ENCODE data around the gene MYH14. TPM values are rescaled to one million over a fixed set of nuclear protein-coding genes. Genes with fewer than 3 reads are reported as not detected.

Gene MYH14
- total RNA-seq, 2 donors from 2014 or later: not detected

- Mint-ChIP-seq H3K9me3 (no peaks in the 10 kb centered on the region), H3K4me1 (ENCODE audit: low read depth in 2 of 2) (peaks cover 8 to 11% of the 10 kb centered on the region in 2 donors), H3K4me3 (no peak overlapping the region), H3K36me3 (no peaks in the 10 kb centered on the region), H3K27me3 (peaks cover 36 to 44% of the 10 kb centered on the region in 2 donors), H3K27ac (no peak overlapping the region)
- DNase-seq (ENCODE audit: low spot score) (no peak), ATAC-seq (no peak)
Measured at GRCh38 chr19:50320596-50320995, 117.2 kb downstream of the MYH14 start.

- no peak for DNase-seq (ENCODE audit: low spot score)
- H3K9me3 Mint-ChIP-seq: no peaks in the 10 kb centered on the region
- H3K27me3 Mint-ChIP-seq: peaks cover 34 to 39% of the 10 kb centered on the region in 2 donors
- no peak for ATAC-seq
- peaks cover 11 to 12% of the 10 kb centered on the region in 2 donors for H3K4me1 Mint-ChIP-seq (ENCODE audit: low read depth in 2 of 2)
- H3K4me3 Mint-ChIP-seq: no peak overlapping the region
- H3K36me3 Mint-ChIP-seq: peaks cover 3% of the 10 kb centered on the region
- H3K27ac Mint-ChIP-seq: no peak overlapping the region
Measured at GRCh38 chr19:50321831-50322230, 118.4 kb downstream of the MYH14 start.

- Mint-ChIP-seq H3K9me3 (no peaks in the 10 kb centered on the region), H3K36me3 (peaks cover 7% of the 10 kb centered on the region), H3K27me3 (peaks cover 38 to 43% of the 10 kb centered on the region in 2 donors), H3K4me1 (ENCODE audit: low read depth in 2 of 2) (peaks cover 15 to 16% of the 10 kb centered on the region in 2 donors), H3K27ac (no peak overlapping the region), H3K4me3 (no peak overlapping the region)
- no peak for DNase-seq (ENCODE audit: low spot score)
- no peak for ATAC-seq
Measured at GRCh38 chr19:50322234-50322633, 118.8 kb downstream of the MYH14 start.

- Mint-ChIP-seq H3K4me3 (no peak overlapping the region), H3K36me3 (peaks cover 11% of the 10 kb centered on the region), H3K27ac (no peak overlapping the region), H3K9me3 (no peaks in the 10 kb centered on the region), H3K4me1 (ENCODE audit: low read depth in 2 of 2) (peaks cover 20 to 22% of the 10 kb centered on the region in 2 donors), H3K27me3 (peaks cover 37 to 42% of the 10 kb centered on the region in 2 donors)
- ATAC-seq: no peak
- DNase-seq (ENCODE audit: low spot score): peak; percentile 44
Measured at GRCh38 chr19:50322931-50323781, 119.7 kb downstream of the MYH14 start.

GRCh38 chr19:50323782-50324133 lies 120.3 kb downstream of the MYH14 start:
- Mint-ChIP-seq H3K27ac (no peak overlapping the region), H3K36me3 (peaks cover 11% of the 10 kb centered on the region), H3K9me3 (no peaks in the 10 kb centered on the region), H3K27me3 (peaks cover 34 to 42% of the 10 kb centered on the region in 2 donors), H3K4me1 (ENCODE audit: low read depth in 2 of 2) (peaks cover 20 to 22% of the 10 kb centered on the region in 2 donors), H3K4me3 (no peak overlapping the region)
- ATAC-seq (no peak), DNase-seq (ENCODE audit: low spot score) (peak; percentile 34)

GRCh38 chr19:50324331-50324730 lies 120.9 kb downstream of the MYH14 start:
- Mint-ChIP-seq H3K4me1 (ENCODE audit: low read depth in 2 of 2) (peaks cover 21 to 25% of the 10 kb centered on the region in 2 donors), H3K4me3 (no peak overlapping the region), H3K9me3 (no peaks in the 10 kb centered on the region)

GRCh38 chr19:50325310-50326100 lies 122.1 kb downstream of the MYH14 start:
- DNase-seq (ENCODE audit: low spot score): peak; percentile 77
- peaks cover 33 to 35% of the 10 kb centered on the region in 2 donors for H3K4me1 Mint-ChIP-seq (ENCODE audit: low read depth in 2 of 2)
- peak; percentile 60 to 72 for ATAC-seq
- peaks cover 40 to 51% of the 10 kb centered on the region in 2 donors for H3K27me3 Mint-ChIP-seq
- peaks cover 3% of the 10 kb centered on the region for H3K9me3 Mint-ChIP-seq
- peaks cover 25% of the 10 kb centered on the region for H3K36me3 Mint-ChIP-seq
- no peak overlapping the region for H3K27ac Mint-ChIP-seq
- H3K4me3 Mint-ChIP-seq: peak overlapping the region; percentile 45

More at GRCh38 chr19:50324331-50324730, 120.9 kb downstream of the MYH14 start:
- H3K27me3 Mint-ChIP-seq: peaks cover 31 to 42% of the 10 kb centered on the region in 2 donors
- no peak overlapping the region for H3K27ac Mint-ChIP-seq
- no peak for ATAC-seq
- DNase-seq (ENCODE audit: low spot score): peak; percentile 44
- H3K36me3 Mint-ChIP-seq: peaks cover 13% of the 10 kb centered on the region

- H3K36me3 Mint-ChIP-seq: peaks cover 25% of the 10 kb centered on the region
- peaks cover 3% of the 10 kb centered on the region for H3K9me3 Mint-ChIP-seq
- H3K4me3 Mint-ChIP-seq: peak overlapping the region; percentile 64
- peaks cover 44 to 46% of the 10 kb centered on the region in 2 donors for H3K27me3 Mint-ChIP-seq
- DNase-seq (ENCODE audit: low spot score) (peak; percentile 51), ATAC-seq (no peak)
- H3K4me1 Mint-ChIP-seq (ENCODE audit: low read depth in 2 of 2): peaks cover 37 to 40% of the 10 kb centered on the region in 2 donors
- no peak overlapping the region for H3K27ac Mint-ChIP-seq
Measured at GRCh38 chr19:50326101-50326664, 122.8 kb downstream of the MYH14 start.

GRCh38 chr19:50327013-50327412 lies 123.6 kb downstream of the MYH14 start:
- no peak for ATAC-seq
- H3K4me3 Mint-ChIP-seq: peak overlapping the region; percentile 64
- H3K27me3 Mint-ChIP-seq: peaks cover 51 to 52% of the 10 kb centered on the region in 2 donors
- DNase-seq (ENCODE audit: low spot score): no peak
- peaks cover 44 to 46% of the 10 kb centered on the region in 2 donors for H3K4me1 Mint-ChIP-seq (ENCODE audit: low read depth in 2 of 2)
- H3K9me3 Mint-ChIP-seq: peaks cover 3% of the 10 kb centered on the region
- peaks cover 25% of the 10 kb centered on the region for H3K36me3 Mint-ChIP-seq
- H3K27ac Mint-ChIP-seq: no peak overlapping the region

GRCh38 chr19:50327461-50328223 lies 124.2 kb downstream of the MYH14 start:
- ATAC-seq (no peak), DNase-seq (ENCODE audit: low spot score) (peak; percentile 38)
- H3K4me3 Mint-ChIP-seq: peak overlapping the region; percentile 64
- peak overlapping the region in 1 of 2 donors; percentile 20 for H3K27ac Mint-ChIP-seq
- H3K36me3 Mint-ChIP-seq: peaks cover 25% of the 10 kb centered on the region
- peaks cover 3% of the 10 kb centered on the region for H3K9me3 Mint-ChIP-seq
- H3K4me1 Mint-ChIP-seq (ENCODE audit: low read depth in 2 of 2): peaks cover 44 to 45% of the 10 kb centered on the region in 2 donors
- peaks cover 50 to 52% of the 10 kb centered on the region in 2 donors for H3K27me3 Mint-ChIP-seq

GRCh38 chr19:50328224-50328872 lies 124.9 kb downstream of the MYH14 start:
- DNase-seq (ENCODE audit: low spot score) (no peak), ATAC-seq (no peak)
- Mint-ChIP-seq H3K4me1 (ENCODE audit: low read depth in 2 of 2) (peaks cover 45 to 48% of the 10 kb centered on the region in 2 donors), H3K4me3 (peak overlapping the region; percentile 64), H3K27ac (no peak overlapping the region), H3K27me3 (peaks cover 51 to 52% of the 10 kb centered on the region in 2 donors), H3K9me3 (peaks cover 3% of the 10 kb centered on the region), H3K36me3 (peaks cover 25% of the 10 kb centered on the region)

- DNase-seq (ENCODE audit: low spot score): no peak
- Mint-ChIP-seq H3K4me1 (ENCODE audit: low read depth in 2 of 2) (peaks cover 49 to 53% of the 10 kb centered on the region in 2 donors), H3K4me3 (peak overlapping the region; percentile 83), H3K27me3 (peaks cover 51 to 52% of the 10 kb centered on the region in 2 donors), H3K27ac (no peak overlapping the region), H3K9me3 (peaks cover 3% of the 10 kb centered on the region), H3K36me3 (peaks cover 25% of the 10 kb centered on the region)
- no peak for ATAC-seq
Measured at GRCh38 chr19:50328873-50329145, 125.4 kb downstream of the MYH14 start.
